H9 (cell line): ENCODE results near the gene MB. TPM values are rescaled to one million over a fixed set of nuclear protein-coding genes. Genes with fewer than 3 reads are reported as not detected.

ENCODE experiments used
- DNase-seq: peaks from one replicate; pipeline ENCODE4 v3.0.0-alpha.2; 2017
- H2AFZ ChIP-seq: one replicate; pipeline ENCODE4 v1.6.1; 2013; ENCODE audit warnings: mild to moderate bottlenecking, low read length, control low read depth, moderate library complexity
- H2AK5ac ChIP-seq: 2 replicates; pipeline ENCODE4 v1.6.1; 2013; ENCODE audit warnings: low read length, control low read depth, mixed read lengths; ENCODE audit not compliant: insufficient read length
- H2BK120ac ChIP-seq: one replicate; pipeline ENCODE4 v1.6.1; 2013; ENCODE audit warnings: low read depth, mild to moderate bottlenecking, low read length, control low read depth, inconsistent platforms; ENCODE audit not compliant: poor library complexity, severe bottlenecking
- H2BK12ac ChIP-seq: 2 replicates; pipeline ENCODE4 v1.6.1; 2013; ENCODE audit warnings: low read length, control low read depth, mixed read lengths, low read depth; ENCODE audit not compliant: insufficient read length
- H2BK15ac ChIP-seq: 2 replicates; pipeline ENCODE4 v1.6.1; 2013; ENCODE audit warnings: low read depth, low read length, control low read depth
- H2BK20ac ChIP-seq: one replicate; pipeline ENCODE4 v1.6.1; 2013; ENCODE audit warnings: low read depth, mild to moderate bottlenecking, low read length, control low read depth, inconsistent platforms; ENCODE audit not compliant: poor library complexity, severe bottlenecking
- H2BK5ac ChIP-seq: 2 replicates; pipeline ENCODE4 v1.6.1; 2013; ENCODE audit warnings: low read length, control low read depth, mixed read lengths; ENCODE audit not compliant: insufficient read length
- H3K14ac ChIP-seq: 2 replicates; pipeline ENCODE4 v1.6.1; 2013; ENCODE audit warnings: low read length, control low read depth; ENCODE audit not compliant: insufficient read depth
- H3K18ac ChIP-seq: 2 replicates; pipeline ENCODE4 v1.6.1; 2013; ENCODE audit warnings: low read depth, mild to moderate bottlenecking, mixed read lengths, low read length, control low read depth; ENCODE audit not compliant: insufficient read length
- H3K23ac ChIP-seq: 2 replicates; pipeline ENCODE4 v1.6.1; 2013; ENCODE audit warnings: low read length, control low read depth, mixed read lengths, low read depth; ENCODE audit not compliant: insufficient read length
- H3K23me2 ChIP-seq: 2 replicates; pipeline ENCODE4 v1.6.1; 2013; ENCODE audit warnings: low read depth, mild to moderate bottlenecking, mixed read lengths, low read length, control low read depth; ENCODE audit not compliant: insufficient read length, poor library complexity, severe bottlenecking
- H3K27ac ChIP-seq: 2 replicates; pipeline ENCODE4 v1.5.1; 2013; ENCODE audit warnings: low read length, control low read depth, mixed read lengths, low read depth; ENCODE audit not compliant: insufficient read length
- H3K27me3 ChIP-seq: 2 replicates; pipeline ENCODE4 v1.6.1; 2013; ENCODE audit warnings: low read length, control low read depth, inconsistent platforms; ENCODE audit not compliant: insufficient read depth
- H3K4ac ChIP-seq: 2 replicates; pipeline ENCODE4 v1.6.1; 2013; ENCODE audit warnings: low read depth, mild to moderate bottlenecking, control low read depth, inconsistent platforms, low read length, moderate library complexity
- H3K4me1 ChIP-seq: 2 replicates; pipeline ENCODE4 v1.6.1; 2013; ENCODE audit warnings: low read length, control low read depth, inconsistent platforms; ENCODE audit not compliant: insufficient read depth
- H3K4me2 ChIP-seq: 2 replicates; pipeline ENCODE4 v1.6.1; 2013; ENCODE audit warnings: low read length, control low read depth, mixed read lengths; ENCODE audit not compliant: insufficient read length, insufficient read depth
- H3K56ac ChIP-seq: 2 replicates; pipeline ENCODE4 v1.6.1; 2013; ENCODE audit warnings: low read depth, mild to moderate bottlenecking, mixed read lengths, low read length, control low read depth; ENCODE audit not compliant: insufficient read length
- H3K79me1 ChIP-seq: 2 replicates; pipeline ENCODE4 v1.6.1; 2013; ENCODE audit warnings: low read depth, mild to moderate bottlenecking, moderate library complexity, low read length, control low read depth, inconsistent platforms; ENCODE audit not compliant: insufficient read depth, poor library complexity, severe bottlenecking
- H3K79me2 ChIP-seq: 2 replicates; pipeline ENCODE4 v1.6.1; 2013; ENCODE audit warnings: low read length, control low read depth, inconsistent platforms; ENCODE audit not compliant: insufficient read depth
- H3K9ac ChIP-seq: 2 replicates; pipeline ENCODE4 v1.6.1; 2013; ENCODE audit warnings: low read length, control low read depth, mixed read lengths; ENCODE audit not compliant: insufficient read length; ENCODE audit errors: extremely low read depth
- H3K9me3 ChIP-seq: one replicate; pipeline ENCODE4 v1.6.1; 2013; ENCODE audit warnings: low read depth, low read length, inconsistent platforms; ENCODE audit not compliant: control insufficient read depth
- H3T11ph ChIP-seq: one replicate; pipeline ENCODE4 v1.6.1; 2013; ENCODE audit warnings: mild to moderate bottlenecking, low read length, control low read depth, inconsistent platforms
- H4K20me1 ChIP-seq: one replicate; pipeline ENCODE4 v1.6.1; 2013; ENCODE audit not compliant: control insufficient read depth, insufficient read length, insufficient read depth
- H4K5ac ChIP-seq: 2 replicates; pipeline ENCODE4 v1.6.1; 2013; ENCODE audit warnings: low read depth, mild to moderate bottlenecking, mixed read lengths, low read length, control low read depth; ENCODE audit not compliant: insufficient read length
- H4K8ac ChIP-seq: replicated peaks from 2 replicates; pipeline ENCODE4 v1.6.1; 2013; ENCODE audit warnings: low read length, control low read depth, mixed read lengths, low read depth; ENCODE audit not compliant: insufficient read length
- H4K91ac ChIP-seq: 2 replicates; pipeline ENCODE4 v1.6.1; 2013; ENCODE audit warnings: low read depth, mild to moderate bottlenecking, moderate library complexity, mixed read lengths, low read length, control low read depth; ENCODE audit not compliant: insufficient read length
- H3K27ac Mint-ChIP-seq, 3 experiments: 2 replicates in 2 of 3; 3 replicates in 1 of 3; pipeline ENCODE4 v1.8.0; 2020 to 2021; ENCODE audit warnings: mixed read lengths in 3 of 3, mild to moderate bottlenecking in 1 of 3, moderate library complexity in 1 of 3
- H3K27me3 Mint-ChIP-seq: 2 replicates; pipeline ENCODE4 v1.8.0; 2021; ENCODE audit warnings: low read depth, mild to moderate bottlenecking, moderate library complexity, mixed read lengths
- H3K36me3 Mint-ChIP-seq, 3 experiments: 2 replicates in 2 of 3; 3 replicates in 1 of 3; pipeline ENCODE4 v1.8.0; 2020 to 2021; ENCODE audit warnings: low read depth in 3 of 3, mixed read lengths in 3 of 3; ENCODE audit not compliant: insufficient read depth in 1 of 3
- H3K4me1 Mint-ChIP-seq, 2 experiments: 2 replicates each; pipeline ENCODE4 v1.8.0; 2020; ENCODE audit warnings: mixed read lengths in 2 of 2
- H3K4me3 Mint-ChIP-seq, 2 experiments: 2 replicates in 1 of 2; 3 replicates in 1 of 2; pipeline ENCODE4 v1.8.0; 2020 to 2021; ENCODE audit warnings: mild to moderate bottlenecking in 2 of 2, mixed read lengths in 2 of 2, moderate library complexity in 1 of 2
- H3K9me3 Mint-ChIP-seq, 2 experiments: 2 replicates in 1 of 2; 3 replicates in 1 of 2; pipeline ENCODE4 v1.8.0; 2020; ENCODE audit warnings: mild to moderate bottlenecking in 2 of 2, mixed read lengths in 2 of 2, moderate library complexity in 1 of 2
- CTCF ChIP-seq: fragments of 200-600 bp; sonication (generic); conservative IDR thresholded peaks from 3 replicates; pipeline ENCODE4 v1.8.0; 2021; ENCODE audit warnings: antibody characterized with exemption, mild to moderate bottlenecking
- WGBS: extraction: QIAGEN DNeasy Blood & Tissue Kit; methylation state at CpG from one replicate; pipeline ENCODE4 v1.1.7; 2013; ENCODE audit warnings: missing lambda C conversion rate, low lambda C conversion rate, mixed read lengths; ENCODE audit not compliant: insufficient read length; ENCODE audit errors: extremely low coverage; 5-methylcytosine and 5-hydroxymethylcytosine counted together
- total RNA-seq: library from RNA; stranded (reverse); gene quantifications from 2 replicates; pipeline ENCODE4 v1.2.1, GENCODE V29; 2021

MB gene
- total RNA-seq, 1 experiment from 2014 or later = 0.55 TPM

GRCh38 chr22:35629406-35630216 is 12.5 kb upstream of the MB start:
- Histone ChIP-seq H2AFZ (no peak overlapping the region), H2BK120ac (no peak overlapping the region), H3K4me2 (no peak overlapping the region), H4K5ac (no peak overlapping the region), H2BK5ac (no peak overlapping the region), H3K27ac (no peak overlapping the region), H2BK12ac (no peak overlapping the region), H4K20me1 (no peaks in the 10 kb centered on the region), H2BK20ac (no peak overlapping the region), H3K9ac (no peak overlapping the region), H3K79me2 (no peaks in the 10 kb centered on the region), H2AK5ac (no peak overlapping the region), H3K79me1 (no peaks in the 10 kb centered on the region), H3K23me2 (peaks cover 8% of the 10 kb centered on the region), H3K14ac (no peak overlapping the region), H3K56ac (no peak overlapping the region), H3T11ph (peak overlapping the region; percentile 40), H3K4me1 (no peaks in the 10 kb centered on the region; the same call in 1 of the 2 replicates), H2BK15ac (no peak overlapping the region), H3K18ac (no peak overlapping the region), H3K4ac (no peak overlapping the region), H4K8ac (no peak overlapping the region), H3K9me3 (no peaks in the 10 kb centered on the region), H3K23ac (no peak overlapping the region), H4K91ac (no peak overlapping the region), H3K27me3 (no peaks in the 10 kb centered on the region)
- DNase-seq = peak; percentile 57
- Mint-ChIP-seq H3K9me3 (peaks cover 3% of the 10 kb centered on the region in 2 experiments; a peak in 3 of 5 replicates), H3K4me1 (peaks cover 33 to 38% of the 10 kb centered on the region in 2 experiments), H3K27ac (peak overlapping the region in 2 of 3 experiments; percentile 10 to 50; a peak in 2 of 7 replicates), H3K27me3 (peaks cover 3% of the 10 kb centered on the region), H3K36me3 (peaks cover 0 to 3% (median 0%) of the 10 kb centered on the region in 3 experiments; a peak in 2 of 7 replicates), H3K4me3 (no peak overlapping the region; a peak in 1 of 5 replicates)
- WGBS = no CpG with 5 or more reads among the region's 9 CpGs
- no peak for TF ChIP-seq CTCF
